GM18508 (cell line): ENCODE measurements around the gene SPRED2.
"Not testable (repeated sequence)": the region's sequence is repeated elsewhere in the genome, so short reads cannot be mapped to it uniquely, and the experiment has no call there.

Experiments used
- ATAC-seq: cut with Tn5 transposase; IDR thresholded peaks from one replicate; pipeline ENCODE4 v1.9.1; 2021; ENCODE audit warnings: moderate number of reproducible peaks; ENCODE audit not compliant: insufficient read depth, unreplicated experiment

SPRED2 gene

DNA sequence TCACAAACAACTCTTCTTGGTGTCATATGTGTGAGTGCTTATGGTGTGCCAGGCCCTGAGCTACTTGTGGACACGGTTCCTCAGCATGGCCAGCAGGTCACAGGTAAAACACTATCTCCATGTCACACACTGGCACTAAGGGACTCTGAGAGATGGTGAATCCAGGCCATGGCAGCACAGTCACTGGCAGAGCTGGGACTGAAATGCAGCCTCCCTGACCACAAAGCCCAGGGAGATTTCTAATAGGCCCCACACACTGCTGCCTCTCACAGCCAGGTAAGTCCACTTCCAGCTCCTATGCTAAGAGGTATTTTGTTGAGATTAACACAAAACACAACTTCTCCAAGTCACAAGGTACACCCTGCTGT lies 112.7 kb downstream of the SPRED2 start:
- ATAC-seq: no peak

DNA sequence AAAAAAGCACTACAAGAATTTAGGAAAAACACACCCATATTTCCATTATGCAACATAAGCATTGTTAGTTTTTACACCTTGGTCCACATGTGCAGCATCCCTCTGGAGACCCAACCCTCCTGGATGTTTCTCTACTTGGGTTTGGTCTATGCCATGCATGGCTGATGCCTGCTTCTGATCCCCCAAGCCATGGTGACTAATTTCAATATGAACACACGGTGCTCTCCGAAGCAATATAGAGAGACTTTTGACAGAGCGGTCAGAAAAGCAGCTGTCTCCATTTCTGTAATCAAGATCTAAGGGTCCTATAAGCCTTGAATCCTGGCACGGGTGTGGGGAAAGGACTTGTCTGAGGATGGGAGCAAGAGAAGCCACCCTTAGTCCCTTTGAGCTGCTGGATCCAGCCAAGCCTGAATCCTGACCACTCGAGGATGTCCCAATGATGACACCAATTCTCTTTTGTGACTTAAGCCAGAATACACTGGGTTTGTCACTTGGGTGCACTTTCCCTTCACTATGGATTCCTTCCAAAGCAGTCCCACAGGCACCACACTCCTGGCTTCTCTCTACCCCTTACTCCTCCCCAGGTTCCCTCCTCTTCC lies 113.2 kb downstream of the SPRED2 start:
- no peak for ATAC-seq

DNA sequence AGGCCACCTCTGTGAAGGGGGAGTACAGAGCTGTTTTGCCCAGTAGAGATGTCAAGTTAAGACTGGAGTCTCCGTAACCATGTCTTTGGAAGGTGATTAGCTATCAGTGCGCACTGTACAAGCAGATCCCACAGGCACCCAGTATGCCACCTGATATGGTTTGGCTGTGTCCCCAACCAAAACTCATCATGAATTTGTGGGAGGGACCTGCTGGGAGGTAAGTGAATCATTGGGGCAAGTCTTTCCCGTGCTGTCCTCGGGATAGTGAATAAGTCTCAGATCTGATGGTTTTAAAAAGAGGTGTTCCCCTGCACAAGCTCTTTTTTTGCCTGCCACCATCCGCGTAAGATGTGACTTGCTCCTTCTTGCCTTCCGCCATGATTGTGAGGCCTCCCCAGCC lies 114.6 kb downstream of the SPRED2 start:
- no peak for ATAC-seq

DNA sequence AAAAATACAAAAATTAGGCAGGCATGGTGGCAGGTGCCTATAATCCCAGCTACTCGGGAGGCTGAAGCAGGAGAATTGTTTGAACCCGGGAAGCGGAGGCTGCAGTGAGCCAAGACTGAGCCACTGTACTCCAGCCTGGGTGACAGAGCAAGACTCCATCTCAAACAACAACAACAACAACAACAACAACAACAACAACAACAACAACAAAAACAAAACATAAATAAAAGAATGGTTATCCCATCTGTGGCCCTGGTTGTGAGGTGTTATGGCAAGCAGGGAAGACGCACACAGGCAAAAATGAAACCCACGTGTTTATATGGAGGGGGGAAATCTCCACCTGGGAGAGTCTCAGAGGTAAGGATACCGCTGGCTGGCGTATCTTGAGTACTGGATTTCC lies 115.0 kb downstream of the SPRED2 start:
- ATAC-seq: not testable (repeated sequence)

DNA sequence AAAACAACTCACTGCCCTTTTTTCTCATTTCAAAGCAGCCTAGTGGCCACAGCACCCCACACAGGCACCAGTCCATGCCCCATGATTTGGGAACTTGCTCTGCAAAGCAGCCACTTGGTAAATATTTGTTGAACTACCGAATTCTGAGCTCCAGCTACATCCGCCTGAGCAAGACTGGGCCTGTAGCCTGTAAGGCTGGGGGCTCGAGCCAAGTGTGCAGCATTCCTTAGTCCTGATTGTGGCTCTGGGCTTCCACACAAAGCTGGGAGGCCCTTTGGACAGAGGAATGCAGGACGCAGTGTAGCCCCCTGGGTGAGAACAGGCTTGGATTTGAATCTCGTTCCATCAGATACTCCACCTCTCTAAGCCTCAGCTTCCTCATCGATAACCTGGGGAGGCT lies 116.3 kb downstream of the SPRED2 start:
- ATAC-seq: no peak

DNA sequence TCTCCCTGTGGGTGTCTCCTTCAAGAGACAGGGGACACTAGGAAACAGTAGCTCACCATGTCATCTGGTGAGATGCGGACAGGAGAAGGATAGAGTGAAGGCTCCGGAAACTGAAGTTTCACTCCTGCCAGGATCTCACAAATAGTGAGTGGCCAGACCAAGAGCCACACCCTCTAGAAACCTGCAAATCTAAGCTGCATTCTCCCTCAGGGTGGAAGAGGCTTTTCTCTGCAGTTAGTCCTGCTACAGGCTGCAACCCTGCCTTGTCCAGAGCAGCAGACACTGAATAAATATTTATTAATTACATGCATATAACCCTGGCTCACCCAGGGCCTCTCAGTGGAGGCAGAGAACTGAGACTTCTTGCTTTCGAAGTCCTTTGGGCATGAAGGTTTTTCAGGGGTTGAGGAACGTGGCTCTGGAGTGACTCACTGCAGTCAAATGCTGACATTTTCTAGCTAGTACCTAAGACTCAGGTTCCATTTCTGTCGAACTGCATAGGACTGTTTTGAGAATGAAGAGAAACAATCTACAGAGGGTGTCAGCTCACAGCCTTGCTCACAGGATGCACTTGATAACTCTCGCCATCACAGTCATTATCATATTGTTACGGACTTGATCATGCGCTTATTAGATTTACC lies 117.5 kb downstream of the SPRED2 start:
- ATAC-seq: no peak

DNA sequence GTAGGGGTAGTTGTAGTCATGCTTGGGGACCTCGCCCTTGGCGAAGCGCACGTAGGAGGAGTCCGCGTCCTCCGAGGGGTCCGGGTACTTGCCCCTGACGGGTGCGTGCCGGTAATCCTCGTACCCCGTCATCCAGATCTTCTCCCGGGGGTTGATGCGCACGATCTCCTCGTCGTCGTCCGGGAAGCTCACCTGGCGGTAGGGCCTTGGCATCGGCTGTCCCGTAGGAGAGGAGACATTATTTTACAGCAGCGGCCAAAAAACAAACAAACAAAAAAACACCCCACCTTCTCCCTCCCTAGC lies 118.5 kb downstream of the SPRED2 start:
- no peak for ATAC-seq

DNA sequence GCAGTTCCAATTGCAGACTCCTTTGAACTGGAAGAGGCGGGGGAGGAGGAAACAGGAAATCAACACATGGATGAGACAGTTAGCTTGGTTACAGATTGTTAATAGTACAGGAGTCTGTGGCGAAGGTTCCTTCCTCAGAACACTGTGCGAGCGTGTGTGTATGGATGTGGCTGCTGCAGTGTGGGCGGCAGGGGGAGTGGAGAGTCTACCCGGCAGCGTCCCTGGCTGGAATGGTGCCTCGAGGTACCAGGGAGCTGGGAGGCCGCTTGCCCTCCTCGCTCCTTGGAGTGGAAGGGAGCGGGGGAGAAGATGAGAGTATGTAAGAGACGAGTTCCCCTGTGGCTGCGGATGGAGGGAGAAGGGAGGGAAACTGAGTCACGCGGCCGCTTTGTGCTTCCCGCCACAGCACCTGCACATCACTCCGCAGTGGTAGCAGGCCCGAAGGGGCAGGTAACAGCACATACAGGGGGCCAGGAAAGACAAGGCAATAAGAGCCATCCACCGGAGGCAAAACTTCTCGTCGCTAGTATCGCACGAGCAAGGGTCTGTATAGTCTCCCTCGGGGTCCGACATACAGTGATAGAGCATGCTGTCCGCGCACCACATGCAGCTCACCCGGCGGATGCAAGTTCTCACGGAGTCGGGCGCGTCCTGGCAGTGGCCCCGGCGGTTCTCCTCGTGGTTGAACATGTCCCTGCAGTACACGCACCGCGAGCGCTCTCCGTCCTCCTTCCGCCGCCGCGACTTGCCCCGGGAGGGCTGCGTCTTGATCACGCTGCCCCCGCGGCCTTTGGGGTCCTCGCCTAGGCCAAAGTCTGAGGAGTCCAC lies 119.1 kb downstream of the SPRED2 start:
- no peak for ATAC-seq

DNA sequence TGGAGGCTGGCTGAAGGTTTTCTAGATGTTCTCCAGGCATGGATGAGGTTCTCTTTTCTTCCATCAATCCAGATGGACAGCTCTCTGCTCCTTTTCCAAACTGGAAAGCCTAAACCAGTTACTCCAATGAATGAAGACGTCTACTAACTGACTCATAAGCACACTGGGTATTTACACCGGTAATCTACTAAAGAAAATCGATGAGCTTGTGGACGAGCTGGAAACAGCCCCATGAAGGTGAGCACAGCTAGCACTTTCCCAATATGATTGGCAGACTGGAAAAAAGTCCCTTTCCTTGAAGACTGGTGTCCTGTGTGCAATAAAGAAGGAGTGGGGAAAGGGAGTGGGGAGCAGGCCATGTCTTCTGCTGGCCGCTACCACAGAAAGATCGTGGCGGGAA lies 120.8 kb downstream of the SPRED2 start:
- no peak for ATAC-seq

DNA sequence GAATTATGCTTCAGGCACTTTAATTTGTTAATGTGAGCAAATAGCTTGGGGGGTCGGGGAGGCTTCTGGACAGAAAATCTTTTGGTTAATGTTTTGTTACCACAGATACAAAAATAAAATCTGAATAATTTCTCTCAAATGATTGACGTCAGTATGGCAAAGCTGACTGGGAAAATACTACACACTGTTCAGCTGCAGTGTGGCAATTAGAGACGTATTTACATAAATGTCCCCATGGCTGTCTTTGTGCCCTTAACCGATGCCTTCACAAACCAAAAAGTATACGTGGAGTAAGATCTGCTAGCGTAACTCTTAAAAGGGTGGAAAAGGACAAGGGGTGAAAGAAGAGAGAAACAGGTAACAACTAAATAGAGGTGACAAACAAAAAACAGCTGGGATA lies 121.3 kb downstream of the SPRED2 start:
- no peak for ATAC-seq

DNA sequence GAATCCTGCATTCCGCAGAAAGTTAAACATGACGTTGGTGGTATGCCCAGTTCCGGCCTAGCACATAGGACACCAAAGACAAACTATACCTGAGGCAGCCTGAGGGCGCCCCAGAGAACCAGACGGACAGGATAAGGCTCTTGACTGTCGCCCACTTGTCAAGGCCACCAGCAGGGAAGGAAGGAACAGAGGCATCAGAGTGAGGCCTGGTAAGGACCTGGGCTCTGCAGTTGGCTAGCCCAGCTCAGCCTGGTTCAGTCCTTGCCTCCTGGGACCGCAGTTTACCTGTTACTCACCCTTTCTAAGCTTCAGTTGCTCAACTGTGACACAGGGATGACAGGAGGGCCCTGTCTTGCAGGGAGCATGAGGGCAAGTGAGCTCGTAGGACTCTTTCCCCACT lies 122.7 kb downstream of the SPRED2 start:
- no peak for ATAC-seq

DNA sequence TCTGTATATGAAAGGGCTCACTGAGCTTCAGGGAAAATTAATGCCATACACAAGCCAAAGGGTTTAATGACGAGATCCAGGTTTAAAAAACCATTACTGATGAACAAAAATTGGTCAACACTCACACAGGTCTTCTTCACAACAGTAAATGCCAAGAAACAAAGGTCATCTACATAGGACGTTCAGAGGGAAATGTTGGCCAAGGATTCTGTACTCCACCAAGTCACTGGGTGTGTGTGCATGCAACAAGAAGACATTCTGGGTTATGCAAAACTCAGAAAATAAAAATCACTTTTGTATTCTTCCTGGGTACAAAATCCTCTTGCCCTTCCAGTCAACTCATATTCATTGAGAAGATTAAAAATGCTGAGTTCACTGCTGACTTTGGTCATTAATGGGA lies 126.5 kb downstream of the SPRED2 start:
- ATAC-seq: no peak

DNA sequence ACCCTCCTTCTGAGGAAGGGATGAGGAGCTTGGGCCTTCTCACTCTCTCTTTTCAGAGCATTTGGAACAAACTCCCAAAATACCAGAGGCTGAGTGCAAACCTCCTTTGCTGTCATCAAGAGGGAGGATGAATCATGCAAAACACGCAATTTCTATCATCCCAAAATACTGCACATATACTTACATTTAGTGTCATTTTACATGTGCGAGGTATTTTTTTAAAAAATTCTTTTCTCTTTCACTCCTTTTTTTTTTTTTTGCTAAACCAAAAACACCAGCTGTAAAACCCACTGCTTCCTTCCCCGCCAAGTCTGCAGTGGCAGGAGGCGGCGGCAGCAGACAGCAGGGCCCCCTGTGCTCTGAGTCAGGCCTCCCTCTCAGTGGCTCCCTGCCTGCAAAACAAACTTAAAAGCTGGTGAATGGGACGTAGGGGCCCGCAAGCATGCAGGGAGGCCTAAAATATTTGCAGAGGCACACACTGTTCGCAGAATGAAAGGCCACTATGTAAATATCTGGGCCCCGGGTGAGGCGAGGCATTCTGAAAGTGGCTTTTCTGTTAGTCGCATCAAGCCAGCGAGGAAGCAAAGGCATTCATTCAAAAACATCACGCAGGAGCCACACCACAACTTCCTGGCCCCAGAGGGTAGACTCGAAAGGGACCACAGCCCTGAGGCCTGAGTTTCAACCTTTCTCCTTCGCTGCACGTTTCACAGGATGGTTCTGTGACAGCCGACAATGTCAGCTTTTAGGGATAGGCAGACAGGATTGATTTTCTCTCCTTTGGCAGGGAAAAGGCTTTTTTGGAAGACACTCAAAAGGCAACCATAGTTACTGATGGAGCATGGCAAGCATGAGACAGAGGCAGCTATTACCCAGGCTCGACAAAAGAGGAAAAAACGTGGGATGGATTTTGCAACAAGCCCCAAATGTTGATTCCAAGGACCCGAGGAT lies 131.4 kb downstream of the SPRED2 start:
- peak; percentile 81 for ATAC-seq

DNA sequence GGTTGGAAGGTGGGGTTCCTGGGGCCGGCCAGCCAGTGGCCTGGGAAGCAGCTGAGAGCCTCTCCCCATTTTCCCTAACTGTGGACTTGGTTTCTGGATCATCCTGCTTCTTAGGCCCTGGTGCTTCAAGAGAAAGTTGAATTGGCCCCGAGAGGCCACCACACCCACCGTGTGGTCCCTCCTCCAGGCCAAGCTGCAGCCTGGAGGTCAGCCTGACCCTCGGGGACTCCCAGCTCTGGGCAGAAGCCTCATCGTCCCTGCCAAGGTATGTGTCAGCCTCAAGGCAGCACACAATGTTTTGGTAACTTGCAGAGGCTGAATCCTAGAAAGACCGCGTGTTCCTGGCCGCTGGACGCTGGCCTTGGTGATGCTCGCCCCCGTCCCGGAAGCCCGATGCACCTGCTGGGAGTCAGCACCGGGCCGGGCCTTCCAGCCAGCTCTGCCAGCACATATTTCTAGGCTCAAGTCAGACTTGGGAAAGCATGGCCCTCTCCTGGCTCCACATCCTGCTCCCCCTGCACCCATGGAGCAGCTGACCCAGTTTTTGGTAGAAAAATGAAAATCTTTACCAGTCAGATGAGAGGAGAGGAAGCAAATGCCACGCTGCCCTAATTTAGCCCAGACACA lies 132.2 kb downstream of the SPRED2 start:
- no peak for ATAC-seq

DNA sequence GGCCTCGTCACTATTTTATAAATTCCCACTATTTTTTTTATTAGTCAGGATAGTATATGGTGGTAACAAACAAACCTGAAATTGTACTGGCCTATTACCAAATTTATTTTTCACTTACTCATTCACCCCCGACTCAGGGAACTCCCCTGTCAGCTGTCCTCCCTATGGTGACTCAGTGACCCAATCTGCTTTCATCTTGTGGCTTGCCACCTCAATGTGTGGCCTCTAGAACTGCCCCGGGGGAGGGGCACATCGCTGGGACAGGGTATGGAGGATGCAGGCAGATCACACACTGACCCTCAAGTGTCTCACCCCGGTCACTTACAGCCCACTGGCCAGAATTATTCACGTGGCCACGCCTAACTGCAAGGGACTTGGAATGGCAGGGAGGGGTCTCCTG lies 133.2 kb downstream of the SPRED2 start:
- ATAC-seq: no peak

DNA sequence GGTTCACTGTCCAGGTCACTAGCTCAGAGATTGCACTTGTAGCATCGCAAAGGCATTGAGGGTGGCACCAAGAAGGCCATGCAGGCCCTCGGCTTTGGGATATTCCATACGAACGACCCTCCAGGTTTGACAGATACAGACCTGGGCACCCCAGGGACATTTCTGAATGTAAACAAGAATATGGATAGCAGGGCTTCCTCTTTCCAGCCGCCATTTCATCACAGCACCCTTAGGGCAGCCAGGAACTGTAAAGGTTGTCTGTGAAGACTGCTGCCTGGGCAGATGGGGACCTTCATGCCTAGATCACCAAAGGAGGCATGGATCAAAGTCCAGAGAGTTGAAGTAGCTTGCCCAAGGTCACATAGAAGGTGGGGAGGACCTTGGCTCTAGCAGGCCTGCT lies 134.3 kb downstream of the SPRED2 start:
- ATAC-seq: no peak

DNA sequence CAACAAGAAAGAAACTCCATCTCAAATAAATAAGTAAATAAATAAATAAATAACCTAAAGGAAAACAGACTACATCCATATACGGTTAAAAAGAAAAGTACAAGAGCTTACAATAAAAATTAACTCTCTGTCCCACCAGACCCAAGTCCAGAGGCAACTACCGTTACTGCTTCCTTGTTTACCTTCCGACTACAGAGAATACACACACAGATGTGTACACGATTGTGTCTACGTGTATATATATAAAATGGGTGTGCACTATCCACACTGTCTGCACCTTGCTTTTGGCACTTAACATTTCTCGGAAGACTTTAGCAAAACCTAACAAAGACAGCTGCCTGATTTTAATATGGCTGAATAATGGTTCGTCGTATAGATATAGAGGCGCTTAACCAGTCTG lies 134.9 kb downstream of the SPRED2 start:
- ATAC-seq: no peak

DNA sequence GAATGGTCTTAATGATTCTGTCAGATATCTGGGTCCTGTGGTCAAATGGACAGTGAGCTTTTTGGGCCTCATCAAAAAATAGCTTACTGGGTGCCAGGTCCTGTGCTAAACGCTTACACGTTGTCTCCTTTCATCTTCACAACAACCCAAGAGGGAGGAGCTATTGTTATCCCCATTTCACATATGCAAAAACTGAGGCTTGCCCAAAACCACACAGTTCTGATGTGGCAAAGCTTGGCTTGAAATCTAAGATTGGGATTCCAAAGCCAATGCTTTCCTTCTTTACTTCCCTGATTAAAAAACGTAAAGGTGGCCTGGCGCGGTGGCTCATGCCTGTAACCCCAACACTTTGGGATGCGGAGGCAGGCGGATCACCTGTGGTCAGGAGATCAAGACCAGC lies 135.4 kb downstream of the SPRED2 start:
- no peak for ATAC-seq

DNA sequence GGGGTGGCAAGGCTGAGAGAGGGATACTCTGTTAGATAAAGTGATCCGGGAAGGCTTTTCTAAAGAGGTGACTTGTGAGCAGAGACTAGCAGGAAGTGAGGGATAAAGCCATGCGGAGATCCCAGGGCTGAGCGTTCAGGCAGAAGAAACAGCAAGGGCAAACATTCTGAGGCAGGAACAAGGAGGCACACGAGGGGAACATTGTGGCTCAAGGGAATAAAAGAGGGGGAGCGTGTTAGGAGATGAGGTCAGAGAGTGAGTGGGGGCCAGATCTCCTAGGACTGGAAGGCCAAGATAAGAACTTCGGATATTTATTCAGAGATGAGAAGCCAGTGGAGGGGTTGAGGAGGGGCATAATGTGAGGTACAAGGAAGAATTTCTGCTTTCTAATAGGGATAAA lies 137.7 kb downstream of the SPRED2 start:
- no peak for ATAC-seq

DNA sequence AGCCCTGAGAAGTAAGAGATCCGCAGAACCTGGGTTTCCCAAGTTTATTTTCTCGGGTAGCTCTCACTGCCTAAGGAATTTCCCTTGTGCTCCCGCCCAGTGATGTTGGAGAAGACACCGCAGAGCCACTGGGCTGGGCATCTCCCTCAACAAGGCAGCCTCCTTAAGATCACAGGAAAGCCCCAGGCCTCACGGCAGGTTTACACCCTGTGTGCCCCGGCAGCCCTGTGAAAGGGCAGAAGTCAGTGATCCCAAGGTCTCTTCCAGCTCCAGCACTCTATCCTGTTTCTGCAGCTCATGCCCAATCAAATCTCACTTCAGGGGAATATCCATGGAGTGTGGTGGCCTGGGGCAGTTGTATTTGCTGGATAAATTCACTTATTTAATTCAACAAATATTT lies 138.3 kb downstream of the SPRED2 start:
- ATAC-seq: no peak
